GM23338 (cell line): ENCODE measurements around the gene KLHL26. TPM values are rescaled to one million over a fixed set of nuclear protein-coding genes. Genes with fewer than 3 reads are reported as not detected.
A peak's percentile ranks its signal among the peaks of the same experiment; 100 is the strongest.

Experiments
- ATAC-seq: fragments of 200-7000 bp; cut with Tn5 transposase; 3 replicates; pipeline ENCODE4 v1.9.1; 2020
- DNase-seq: peaks from one replicate; pipeline ENCODE4 v3.0.0-alpha.2; 2015; ENCODE audit warnings: low spot score
- H2AFZ ChIP-seq: fragments of 200-600 bp; sonication (generic); 2 replicates; pipeline ENCODE4 v1.8.0; 2016; ENCODE audit warnings: antibody characterized with exemption, mild to moderate bottlenecking, moderate library complexity
- H3F3A ChIP-seq: fragments of 200-600 bp; sonication (generic); replicated peaks from 2 replicates; pipeline ENCODE4 v1.8.0; 2017; ENCODE audit warnings: antibody characterized with exemption, mixed run types, low read depth
- H3K27ac ChIP-seq: fragments of 200-600 bp; sonication (generic); 2 replicates; pipeline ENCODE4 v1.6.1; 2016; ENCODE audit warnings: low read depth
- H3K27me3 ChIP-seq: fragments of 200-600 bp; sonication (generic); 2 replicates; pipeline ENCODE4 v1.8.0; 2016; ENCODE audit warnings: mild to moderate bottlenecking, mixed run types, moderate library complexity; ENCODE audit not compliant: insufficient read depth
- H3K36me3 ChIP-seq: fragments of 200-600 bp; sonication (generic); 2 replicates; pipeline ENCODE4 v1.8.0; 2016; ENCODE audit warnings: mild to moderate bottlenecking; ENCODE audit not compliant: insufficient read depth
- H3K4me1 ChIP-seq: fragments of 200-600 bp; sonication (generic); 2 replicates; pipeline ENCODE4 v1.8.0; 2016; ENCODE audit warnings: mild to moderate bottlenecking, moderate library complexity; ENCODE audit not compliant: insufficient read depth
- H3K4me2 ChIP-seq: fragments of 200-600 bp; sonication (generic); 2 replicates; pipeline ENCODE4 v1.7.1; 2017; ENCODE audit warnings: mixed run types
- H3K4me3 ChIP-seq: fragments of 200-600 bp; sonication (generic); 2 replicates; pipeline ENCODE4 v1.6.1; 2016; ENCODE audit warnings: mixed run types
- H3K79me2 ChIP-seq: fragments of 200-600 bp; sonication (generic); replicated peaks from 2 replicates; pipeline ENCODE4 v1.8.0; 2017; ENCODE audit warnings: mild to moderate bottlenecking; ENCODE audit not compliant: insufficient read depth
- H3K9me2 ChIP-seq: fragments of 200-600 bp; sonication (generic); 2 replicates; pipeline ENCODE4 v1.8.0; 2017; ENCODE audit not compliant: insufficient read depth
- H4K20me1 ChIP-seq: fragments of 200-600 bp; sonication (generic); replicated peaks from 2 replicates; pipeline ENCODE4 v1.8.0; 2017; ENCODE audit warnings: mild to moderate bottlenecking; ENCODE audit not compliant: insufficient read depth
- H3K27ac Mint-ChIP-seq: 2 replicates; pipeline ENCODE4 v1.8.0; 2020; ENCODE audit warnings: inconsistent platforms, mild to moderate bottlenecking, moderate library complexity, mixed read lengths
- H3K27me3 Mint-ChIP-seq: 3 replicates; pipeline ENCODE4 v1.8.0; 2022; ENCODE audit warnings: low read depth, mild to moderate bottlenecking, moderate library complexity, mixed read lengths, inconsistent platforms; ENCODE audit not compliant: insufficient read depth, poor library complexity
- H3K36me3 Mint-ChIP-seq: 3 replicates; pipeline ENCODE4 v1.8.0; 2021; ENCODE audit warnings: low read depth, mild to moderate bottlenecking, inconsistent platforms, moderate library complexity, mixed read lengths
- H3K4me1 Mint-ChIP-seq: 3 replicates; pipeline ENCODE4 v1.8.0; 2020; ENCODE audit warnings: mild to moderate bottlenecking, inconsistent platforms, mixed read lengths
- H3K4me3 Mint-ChIP-seq: 3 replicates; pipeline ENCODE4 v1.8.0; 2021; ENCODE audit warnings: moderate library complexity, mild to moderate bottlenecking, inconsistent platforms, mixed read lengths
- H3K9me3 Mint-ChIP-seq: 3 replicates; pipeline ENCODE4 v1.8.0; 2020; ENCODE audit warnings: moderate library complexity, mild to moderate bottlenecking, inconsistent platforms, mixed read lengths
- CREB1 ChIP-seq: fragments of 250-450 bp; sonication (Bioruptor Pico); IDR thresholded peaks from 2 replicates; pipeline ENCODE4 v1.5.0; 2020; ENCODE audit warnings: low read depth, mild to moderate bottlenecking, moderate library complexity
- ETS1 ChIP-seq: IDR thresholded peaks from 2 replicates; pipeline ENCODE4 v1.6.1; 2016; ENCODE audit warnings: antibody characterized with exemption
- EZH2phosphoT487 ChIP-seq: fragments of 200-600 bp; sonication (generic); IDR thresholded peaks from one replicate; pipeline ENCODE4 v1.8.1; 2018; ENCODE audit warnings: antibody characterized with exemption; ENCODE audit not compliant: unreplicated experiment
- JUNB ChIP-seq: IDR thresholded peaks from one replicate; pipeline ENCODE4 v1.6.1; 2016; ENCODE audit warnings: antibody characterized with exemption; ENCODE audit not compliant: unreplicated experiment
- NANOG ChIP-seq: IDR thresholded peaks from 2 replicates; pipeline ENCODE4 v1.6.1; 2016; ENCODE audit warnings: antibody characterized with exemption, borderline replicate concordance
- POLR2AphosphoS5 ChIP-seq: IDR thresholded peaks from 2 replicates; pipeline ENCODE4 v1.6.1; 2016; ENCODE audit warnings: antibody characterized with exemption, low read depth
- STAT1 ChIP-seq: IDR thresholded peaks from one replicate; pipeline ENCODE4 v1.6.1; 2016; ENCODE audit warnings: antibody characterized with exemption; ENCODE audit not compliant: unreplicated experiment
- ZNF114 ChIP-seq: fragments of 250-450 bp; sonication (Bioruptor Pico); IDR thresholded peaks from 2 replicates; pipeline ENCODE4 v1.5.0; 2020; ENCODE audit warnings: mild to moderate bottlenecking, moderate library complexity
- ZNF331 ChIP-seq: fragments of 250-450 bp; sonication (Bioruptor Pico); IDR thresholded peaks from 2 replicates; pipeline ENCODE4 v1.5.0; 2020; ENCODE audit warnings: low read depth, mild to moderate bottlenecking, moderate library complexity
- polyA plus RNA-seq: library from polyadenylated mRNA; unstranded; fragments of >200 nt; fragmentation: Nextera tagmentation; extraction: Ambion mirVana; gene quantifications from 2 replicates; pipeline ENCODE4 v1.2.1, GENCODE V29; 2016
- total RNA-seq: library from RNA; depleted of rRNA; stranded (reverse); fragments of >200 nt; shearing (Covaris generic); gene quantifications from 2 replicates; pipeline ENCODE4 v1.2.3, GENCODE V29; 2014
- TF ChIP-seq, protein P1 (sequence below), 2 experiments: fragments of 200-600 bp in 1 of 2; sonication (generic) in 1 of 2; conservative IDR thresholded peaks; 2 replicates each; pipeline versions ENCODE4 v1.5.1 to v1.6.1; 2016 to 2017; ENCODE audit warnings: antibody characterized with exemption in 2 of 2, low read depth in 2 of 2, mild to moderate bottlenecking in 2 of 2, moderate library complexity in 1 of 2
- TF ChIP-seq, protein P2 (sequence below): IDR thresholded peaks from one replicate; pipeline ENCODE4 v1.6.1; 2018; ENCODE audit warnings: antibody characterized with exemption; ENCODE audit not compliant: unreplicated experiment

KLHL26 gene
- total and polyA plus RNA-seq, 2 experiments from 2014 or later, result 3.6 to 11.2 TPM

- peak overlapping the region; percentile 68; the same call in 1 of the 2 replicates for H3K4me2 ChIP-seq
- no peak overlapping the region for H3K27ac ChIP-seq
- no peak for ATAC-seq
- TF ChIP-seq, protein P1, sequence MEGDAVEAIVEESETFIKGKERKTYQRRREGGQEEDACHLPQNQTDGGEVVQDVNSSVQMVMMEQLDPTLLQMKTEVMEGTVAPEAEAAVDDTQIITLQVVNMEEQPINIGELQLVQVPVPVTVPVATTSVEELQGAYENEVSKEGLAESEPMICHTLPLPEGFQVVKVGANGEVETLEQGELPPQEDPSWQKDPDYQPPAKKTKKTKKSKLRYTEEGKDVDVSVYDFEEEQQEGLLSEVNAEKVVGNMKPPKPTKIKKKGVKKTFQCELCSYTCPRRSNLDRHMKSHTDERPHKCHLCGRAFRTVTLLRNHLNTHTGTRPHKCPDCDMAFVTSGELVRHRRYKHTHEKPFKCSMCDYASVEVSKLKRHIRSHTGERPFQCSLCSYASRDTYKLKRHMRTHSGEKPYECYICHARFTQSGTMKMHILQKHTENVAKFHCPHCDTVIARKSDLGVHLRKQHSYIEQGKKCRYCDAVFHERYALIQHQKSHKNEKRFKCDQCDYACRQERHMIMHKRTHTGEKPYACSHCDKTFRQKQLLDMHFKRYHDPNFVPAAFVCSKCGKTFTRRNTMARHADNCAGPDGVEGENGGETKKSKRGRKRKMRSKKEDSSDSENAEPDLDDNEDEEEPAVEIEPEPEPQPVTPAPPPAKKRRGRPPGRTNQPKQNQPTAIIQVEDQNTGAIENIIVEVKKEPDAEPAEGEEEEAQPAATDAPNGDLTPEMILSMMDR (conservative IDR thresholded peaks at IDR 0.05; ENCODE audit: low read depth in 2 of 2), result no peak
- TF ChIP-seq STAT1, result no peak
- no peak for TF ChIP-seq JUNB
- TF ChIP-seq ZNF331 (CRISPR knock-in tag), result no peak
- TF ChIP-seq, protein P2, sequence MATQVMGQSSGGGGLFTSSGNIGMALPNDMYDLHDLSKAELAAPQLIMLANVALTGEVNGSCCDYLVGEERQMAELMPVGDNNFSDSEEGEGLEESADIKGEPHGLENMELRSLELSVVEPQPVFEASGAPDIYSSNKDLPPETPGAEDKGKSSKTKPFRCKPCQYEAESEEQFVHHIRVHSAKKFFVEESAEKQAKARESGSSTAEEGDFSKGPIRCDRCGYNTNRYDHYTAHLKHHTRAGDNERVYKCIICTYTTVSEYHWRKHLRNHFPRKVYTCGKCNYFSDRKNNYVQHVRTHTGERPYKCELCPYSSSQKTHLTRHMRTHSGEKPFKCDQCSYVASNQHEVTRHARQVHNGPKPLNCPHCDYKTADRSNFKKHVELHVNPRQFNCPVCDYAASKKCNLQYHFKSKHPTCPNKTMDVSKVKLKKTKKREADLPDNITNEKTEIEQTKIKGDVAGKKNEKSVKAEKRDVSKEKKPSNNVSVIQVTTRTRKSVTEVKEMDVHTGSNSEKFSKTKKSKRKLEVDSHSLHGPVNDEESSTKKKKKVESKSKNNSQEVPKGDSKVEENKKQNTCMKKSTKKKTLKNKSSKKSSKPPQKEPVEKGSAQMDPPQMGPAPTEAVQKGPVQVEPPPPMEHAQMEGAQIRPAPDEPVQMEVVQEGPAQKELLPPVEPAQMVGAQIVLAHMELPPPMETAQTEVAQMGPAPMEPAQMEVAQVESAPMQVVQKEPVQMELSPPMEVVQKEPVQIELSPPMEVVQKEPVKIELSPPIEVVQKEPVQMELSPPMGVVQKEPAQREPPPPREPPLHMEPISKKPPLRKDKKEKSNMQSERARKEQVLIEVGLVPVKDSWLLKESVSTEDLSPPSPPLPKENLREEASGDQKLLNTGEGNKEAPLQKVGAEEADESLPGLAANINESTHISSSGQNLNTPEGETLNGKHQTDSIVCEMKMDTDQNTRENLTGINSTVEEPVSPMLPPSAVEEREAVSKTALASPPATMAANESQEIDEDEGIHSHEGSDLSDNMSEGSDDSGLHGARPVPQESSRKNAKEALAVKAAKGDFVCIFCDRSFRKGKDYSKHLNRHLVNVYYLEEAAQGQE, result no peak
- TF ChIP-seq ZNF114 (CRISPR knock-in tag), result no peak
- TF ChIP-seq ETS1, result no peak
- H3K4me1 Mint-ChIP-seq, result peaks cover 11% of the 10 kb centered on the region
- no peaks in the 10 kb centered on the region for H3K9me3 Mint-ChIP-seq
- peaks cover 14% of the 10 kb centered on the region for H3K27me3 ChIP-seq
- H4K20me1 ChIP-seq, result peaks cover 3% of the 10 kb centered on the region; the same call in 1 of the 2 replicates
- 0 out of 2 replicates have a peak overlapping the region, but pooled peaks have one; percentile 5 for H2AFZ ChIP-seq
- H3K27ac Mint-ChIP-seq, result no peak overlapping the region
- H3K9me2 ChIP-seq, result no peaks in the 10 kb centered on the region
- H3K79me2 ChIP-seq, result peaks cover 17% of the 10 kb centered on the region
- peak overlapping the region; percentile 88 for H3K4me3 Mint-ChIP-seq
- H3F3A ChIP-seq, result no peaks in the 10 kb centered on the region
- H3K27me3 Mint-ChIP-seq, result peaks cover 7% of the 10 kb centered on the region
- H3K36me3 ChIP-seq, result no peaks in the 10 kb centered on the region
- H3K4me1 ChIP-seq, result peaks cover 17% of the 10 kb centered on the region
- H3K36me3 Mint-ChIP-seq, result no peaks in the 10 kb centered on the region
- DNase-seq, result no peak
- H3K4me3 ChIP-seq, result no peak overlapping the region
Observed at GRCh38 chr19:18635831-18636182, 1.0 kb upstream of the KLHL26 start.

DNA sequence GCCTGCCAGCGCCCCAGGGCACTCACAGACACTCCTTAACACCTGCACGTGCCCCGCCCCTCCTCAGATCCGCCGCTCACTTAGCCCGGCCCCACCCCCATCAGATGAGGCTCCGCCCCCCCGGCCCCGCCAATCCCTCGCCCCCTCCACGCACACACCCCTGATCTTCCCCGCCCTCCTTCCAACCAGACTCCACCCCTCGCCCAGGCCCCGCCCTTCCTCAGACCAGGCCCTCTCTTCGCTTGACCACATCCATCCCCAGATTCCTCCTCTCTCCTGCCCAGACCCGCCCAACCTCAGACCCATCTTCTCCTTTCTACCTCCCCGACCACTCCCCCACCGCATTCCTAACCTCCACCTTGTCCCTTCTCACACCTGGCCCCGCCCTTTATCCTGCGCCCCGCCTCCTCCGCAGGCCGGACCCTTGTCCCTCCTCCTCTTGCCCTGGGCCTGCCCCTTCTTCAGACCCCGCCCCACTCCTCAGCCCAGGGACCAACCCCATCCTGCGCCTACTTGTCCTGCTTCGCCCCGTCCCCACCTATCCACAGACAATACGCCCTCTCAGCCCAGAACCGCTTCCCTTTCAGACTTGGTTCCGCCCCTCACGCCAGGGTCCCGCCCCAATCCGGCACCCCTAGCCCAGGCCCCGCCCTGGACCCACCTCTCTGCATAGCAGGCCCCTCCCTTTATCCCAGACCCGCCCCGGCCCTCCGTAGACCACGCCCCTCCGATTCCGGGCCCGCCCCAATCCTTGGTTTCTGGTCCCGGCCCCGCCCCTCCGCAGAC is 452 bp upstream of the KLHL26 start:
- H3K4me1 Mint-ChIP-seq, result peaks cover 11% of the 10 kb centered on the region
- ATAC-seq (peak; percentile 87), DNase-seq (peak; percentile 98)
- Histone ChIP-seq H3K9me2 (no peaks in the 10 kb centered on the region), H2AFZ (peak overlapping the region; percentile 96), H3K27me3 (peaks cover 14% of the 10 kb centered on the region), H3K4me2 (peak overlapping the region; percentile 66), H3K36me3 (no peaks in the 10 kb centered on the region), H3K79me2 (peaks cover 17% of the 10 kb centered on the region), H3K4me3 (peak overlapping the region; percentile 89), H3F3A (no peaks in the 10 kb centered on the region), H3K27ac (peak overlapping the region; percentile 89), H3K4me1 (peaks cover 17% of the 10 kb centered on the region), H4K20me1 (peaks cover 3% of the 10 kb centered on the region; the same call in 1 of the 2 replicates)
- TF ChIP-seq NANOG (no peak), POLR2AphosphoS5 (no peak), ZNF114 (CRISPR knock-in tag) (no peak), EZH2phosphoT487 (no peak), CREB1 (no peak), STAT1 (no peak)
- H3K9me3 Mint-ChIP-seq, result no peaks in the 10 kb centered on the region
- peak overlapping the region; percentile 74 for H3K27ac Mint-ChIP-seq
- H3K27me3 Mint-ChIP-seq, result peaks cover 7% of the 10 kb centered on the region
- no peaks in the 10 kb centered on the region for H3K36me3 Mint-ChIP-seq
- H3K4me3 Mint-ChIP-seq, result peak overlapping the region; percentile 88
